ENCODE data around the gene MYLK4. TPM values are rescaled to one million over a fixed set of nuclear protein-coding genes. Genes with fewer than 3 reads are reported as not detected.

Gene MYLK4
- polyA plus RNA-seq, 1 donor from 2014 or later = 1.3 TPM

GRCh38 chr6:2715737-2716136 is 35.0 kb downstream of the MYLK4 start:
- Histone ChIP-seq H3K9me3 (ENCODE audit: low read length) (peaks cover 3% of the 10 kb centered on the region), H3K4me2 (ENCODE audit: low read length) (no peak overlapping the region), H3K9ac (ENCODE audit: low read length) (no peak overlapping the region), H3K9me2 (ENCODE audit: insufficient read depth, low read length) (no peaks in the 10 kb centered on the region), H3K36me3 (ENCODE audit: insufficient read depth, low read length) (no peaks in the 10 kb centered on the region), H3F3A (ENCODE audit: insufficient read depth, low read length, poor library complexity, severe bottlenecking) (no peaks in the 10 kb centered on the region), H3K79me2 (replicated peaks; ENCODE audit: insufficient read depth, low read length) (no peaks in the 10 kb centered on the region), H2AFZ (ENCODE audit: low read depth, low read length) (no peak overlapping the region), H3K27ac (ENCODE audit: low read length) (no peak overlapping the region), H4K20me1 (ENCODE audit: insufficient read depth) (no peaks in the 10 kb centered on the region), H3K4me3 (ENCODE audit: low read length) (no peak overlapping the region), H3K27me3 (ENCODE audit: insufficient read depth, low read depth, low read length) (no peaks in the 10 kb centered on the region)
- TF ChIP-seq EZH2 (IDR thresholded peaks at IDR 0.05; ENCODE audit: borderline replicate concordance, insufficient read depth, low read length, poor library complexity, severe bottlenecking) = no peak

- no peak overlapping the region for H3K9ac ChIP-seq (ENCODE audit: low read length)
- no peak for TF ChIP-seq MXI1 (conservative IDR thresholded peaks at IDR 0.05; ENCODE audit: poor library complexity, severe bottlenecking)
- TF ChIP-seq EZH2 (IDR thresholded peaks at IDR 0.05; ENCODE audit: borderline replicate concordance, insufficient read depth, low read length, poor library complexity, severe bottlenecking) = no peak
- H3K79me2 ChIP-seq (replicated peaks; ENCODE audit: insufficient read depth, low read length) = no peaks in the 10 kb centered on the region
- no peak overlapping the region for H2AFZ ChIP-seq (ENCODE audit: low read depth, low read length)
- H4K20me1 ChIP-seq (ENCODE audit: insufficient read depth) = no peaks in the 10 kb centered on the region
- no peaks in the 10 kb centered on the region for H3K9me2 ChIP-seq (ENCODE audit: insufficient read depth, low read length)
- H3K4me2 ChIP-seq (ENCODE audit: low read length) = no peak overlapping the region
- no peak overlapping the region for H3K27ac ChIP-seq (ENCODE audit: low read length)
- H3K4me3 ChIP-seq (ENCODE audit: low read length) = no peak overlapping the region
- H3F3A ChIP-seq (ENCODE audit: insufficient read depth, low read length, poor library complexity, severe bottlenecking) = no peaks in the 10 kb centered on the region
- no peaks in the 10 kb centered on the region for H3K36me3 ChIP-seq (ENCODE audit: insufficient read depth, low read length)
- H3K9me3 ChIP-seq (ENCODE audit: low read length) = peaks cover 7% of the 10 kb centered on the region
- no peaks in the 10 kb centered on the region for H3K27me3 ChIP-seq (ENCODE audit: insufficient read depth, low read depth, low read length)
Measured at GRCh38 chr6:2714111-2714895, 36.4 kb downstream of the MYLK4 start.

- H3K4me3 ChIP-seq (ENCODE audit: low read length) = no peak overlapping the region
- H3K9me3 ChIP-seq (ENCODE audit: low read length) = peaks cover 7% of the 10 kb centered on the region
- H3F3A ChIP-seq (ENCODE audit: insufficient read depth, low read length, poor library complexity, severe bottlenecking) = no peaks in the 10 kb centered on the region
- no peaks in the 10 kb centered on the region for H3K36me3 ChIP-seq (ENCODE audit: insufficient read depth, low read length)
- no peaks in the 10 kb centered on the region for H3K9me2 ChIP-seq (ENCODE audit: insufficient read depth, low read length)
- TF ChIP-seq CTCF (IDR thresholded peaks at IDR 0.05; ENCODE audit: poor library complexity, severe bottlenecking) (no peak), RAD21 (conservative IDR thresholded peaks at IDR 0.05) (no peak), POLR2AphosphoS5 (IDR thresholded peaks at IDR 0.05) (no peak), REST (IDR thresholded peaks at IDR 0.05; ENCODE audit: borderline replicate concordance) (no peak), SMC3 (conservative IDR thresholded peaks at IDR 0.05; ENCODE audit: poor library complexity) (no peak), TAF1 (IDR thresholded peaks at IDR 0.05; ENCODE audit: low read depth) (no peak), MXI1 (conservative IDR thresholded peaks at IDR 0.05; ENCODE audit: poor library complexity, severe bottlenecking) (no peak), EP300 (conservative IDR thresholded peaks at IDR 0.05; ENCODE audit: poor library complexity, severe bottlenecking) (no peak), EZH2 (IDR thresholded peaks at IDR 0.05; ENCODE audit: borderline replicate concordance, insufficient read depth, low read length, poor library complexity, severe bottlenecking) (no peak)
- no peak overlapping the region for H2AFZ ChIP-seq (ENCODE audit: low read depth, low read length)
- no peak overlapping the region for H3K4me2 ChIP-seq (ENCODE audit: low read length)
- H3K27me3 ChIP-seq (ENCODE audit: insufficient read depth, low read depth, low read length) = no peaks in the 10 kb centered on the region
- H3K79me2 ChIP-seq (replicated peaks; ENCODE audit: insufficient read depth, low read length) = no peaks in the 10 kb centered on the region
- H4K20me1 ChIP-seq (ENCODE audit: insufficient read depth) = no peaks in the 10 kb centered on the region
- no peak overlapping the region for H3K9ac ChIP-seq (ENCODE audit: low read length)
- no peak overlapping the region for H3K27ac ChIP-seq (ENCODE audit: low read length)
Measured at GRCh38 chr6:2713473-2714110, 37.1 kb downstream of the MYLK4 start.
